ENCODE measurements around the gene NHERF1. TPM values are rescaled to one million over a fixed set of nuclear protein-coding genes. Genes with fewer than 3 reads are reported as not detected.

NHERF1 gene
- total and polyA plus RNA-seq, 2 donors from 2014 or later, result 71.3 to 448 TPM

DNA sequence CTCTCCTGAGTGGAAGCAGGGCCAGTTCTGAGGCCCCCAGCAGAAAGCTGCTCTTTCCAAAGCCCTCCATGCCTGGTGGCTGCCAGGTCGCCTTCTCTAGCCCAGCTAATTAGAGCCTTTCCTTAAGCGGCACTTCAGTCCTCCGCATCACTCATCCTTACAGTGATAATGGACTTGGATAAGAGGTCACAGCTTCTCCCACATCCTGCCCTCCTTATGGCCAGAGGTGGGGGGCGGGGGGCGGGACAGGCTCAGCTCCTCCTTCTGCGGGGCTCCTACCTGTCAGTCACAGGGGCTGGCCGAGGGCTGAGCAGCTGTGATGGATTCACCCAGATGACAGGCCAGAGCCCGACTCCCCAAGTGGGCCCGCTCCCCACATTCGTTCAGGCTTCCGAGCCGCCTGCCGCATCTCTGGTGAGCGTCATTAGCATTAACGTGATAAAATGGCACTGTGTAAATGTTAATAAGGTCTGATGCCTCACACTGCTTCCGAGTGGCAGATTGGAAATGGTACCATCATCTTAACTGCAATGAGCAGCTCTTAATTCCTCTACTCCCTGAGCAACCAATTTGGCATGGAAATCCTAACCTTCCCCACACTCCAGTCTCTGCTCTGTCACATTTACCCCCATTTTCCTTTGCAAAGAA is 70.0 kb downstream of the NHERF1 start:
- intact Hi-C loops (cut with DNase I), result no loop called here
- H3K4me1 ChIP-seq (ENCODE audit: control insufficient read depth in 2 of 3, insufficient read depth in 2 of 3, low read depth in 1 of 3, low read length in 3 of 3), result no peaks in the 10 kb centered on the region

More for the DNA sequence above, 70.0 kb downstream of the NHERF1 start:
- no peak overlapping the region for H3K4me3 ChIP-seq (ENCODE audit: low read length in 3 of 3)
- H3K9ac ChIP-seq (ENCODE audit: low read length in 3 of 3), result no peak overlapping the region
- DNase-seq, result no peak
- no peaks in the 10 kb centered on the region for H3K9me3 ChIP-seq (ENCODE audit: control insufficient read depth in 2 of 3, insufficient read depth in 1 of 3, low read length in 3 of 3)
- TF ChIP-seq CTCF (IDR thresholded peaks at IDR 0.05; ENCODE audit: borderline replicate concordance, extremely low read depth, insufficient read depth), result no peak
- no peaks in the 10 kb centered on the region for H3K36me3 ChIP-seq (ENCODE audit: control insufficient read depth in 2 of 3, insufficient read depth in 3 of 3, low read length in 3 of 3)
- FAIRE-seq, result no peak
- H3K27me3 ChIP-seq (ENCODE audit: control insufficient read depth, insufficient read depth, low read length), result no peaks in the 10 kb centered on the region
- H3K27ac ChIP-seq (ENCODE audit: low read depth in 2 of 2, low read length in 2 of 2), result no peak overlapping the region

Small RNA genes lying within 50 kb of the gene (microRNA-seq; reads per million reads assigned to microRNA genes)
- 10.1 reads per million, percentile 19 among the genes with 10 or more reads in this experiment for gene MIR3615

Other genes with a start within 250 kb of the NHERF1 start
- 0.91 TPM for gene CD300LB, start 217.2 kb upstream of the NHERF1 start, total RNA-seq
- gene CD300LB, start 217.2 kb upstream of the NHERF1 start, polyA plus RNA-seq (ENCODE audit: insufficient read depth, low read depth, low replicate concordance), result not detected
- gene CD300C, start 202.5 kb upstream of the NHERF1 start, total RNA-seq, result 4.2 TPM
- gene CD300C, start 202.5 kb upstream of the NHERF1 start, polyA plus RNA-seq (ENCODE audit: insufficient read depth, low read depth, low replicate concordance), result 0.34 TPM
- 2.0 TPM for gene CD300H, start 181.1 kb upstream of the NHERF1 start, total RNA-seq
- not detected for gene CD300H, start 181.1 kb upstream of the NHERF1 start, polyA plus RNA-seq (ENCODE audit: insufficient read depth, low read depth, low replicate concordance)
- gene CD300LD, start 156.3 kb upstream of the NHERF1 start, total RNA-seq, result not detected
- gene CD300LD, start 156.3 kb upstream of the NHERF1 start, polyA plus RNA-seq (ENCODE audit: insufficient read depth, low read depth, low replicate concordance), result not detected
- gene CD300E, start 124.9 kb upstream of the NHERF1 start, total RNA-seq, result 2.5 TPM
- gene CD300E, start 124.9 kb upstream of the NHERF1 start, polyA plus RNA-seq (ENCODE audit: insufficient read depth, low read depth, low replicate concordance), result 0.39 TPM
- gene CD300LF, start 35.7 kb upstream of the NHERF1 start, total RNA-seq, result 3.1 TPM
- gene CD300LF, start 35.7 kb upstream of the NHERF1 start, polyA plus RNA-seq (ENCODE audit: insufficient read depth, low read depth, low replicate concordance), result 0.49 TPM
- gene RAB37, start 11.4 kb upstream of the NHERF1 start, total RNA-seq, result 5.6 TPM
- 1.7 TPM for gene RAB37, start 11.4 kb upstream of the NHERF1 start, polyA plus RNA-seq (ENCODE audit: insufficient read depth, low read depth, low replicate concordance)
- 41.5 TPM for gene NAT9, start 27.7 kb downstream of the NHERF1 start, total RNA-seq
- gene NAT9, start 27.7 kb downstream of the NHERF1 start, polyA plus RNA-seq (ENCODE audit: insufficient read depth, low read depth, low replicate concordance), result 33.5 TPM
- gene GRIN2C, start 111.3 kb downstream of the NHERF1 start, total RNA-seq, result 0.31 TPM
- gene GRIN2C, start 111.3 kb downstream of the NHERF1 start, polyA plus RNA-seq (ENCODE audit: insufficient read depth, low read depth, low replicate concordance), result 0.15 TPM
- 9.0 TPM for gene FDXR, start 124.4 kb downstream of the NHERF1 start, total RNA-seq
- gene FDXR, start 124.4 kb downstream of the NHERF1 start, polyA plus RNA-seq (ENCODE audit: insufficient read depth, low read depth, low replicate concordance), result 15.2 TPM
- not detected for gene FADS6, start 145.0 kb downstream of the NHERF1 start, total RNA-seq
- gene FADS6, start 145.0 kb downstream of the NHERF1 start, polyA plus RNA-seq (ENCODE audit: insufficient read depth, low read depth, low replicate concordance), result not detected
- gene USH1G, start 174.6 kb downstream of the NHERF1 start, total RNA-seq, result 0.22 TPM
- 0.17 TPM for gene USH1G, start 174.6 kb downstream of the NHERF1 start, polyA plus RNA-seq (ENCODE audit: insufficient read depth, low read depth, low replicate concordance)
- gene OTOP2, start 175.6 kb downstream of the NHERF1 start, total RNA-seq, result not detected
- gene OTOP2, start 175.6 kb downstream of the NHERF1 start, polyA plus RNA-seq (ENCODE audit: insufficient read depth, low read depth, low replicate concordance), result not detected
- gene OTOP3, start 187.3 kb downstream of the NHERF1 start, total RNA-seq, result not detected
- gene OTOP3, start 187.3 kb downstream of the NHERF1 start, polyA plus RNA-seq (ENCODE audit: insufficient read depth, low read depth, low replicate concordance), result not detected
- gene HID1, start 224.1 kb downstream of the NHERF1 start, total RNA-seq, result 32.6 TPM
- gene HID1, start 224.1 kb downstream of the NHERF1 start, polyA plus RNA-seq (ENCODE audit: insufficient read depth, low read depth, low replicate concordance), result 13.6 TPM
- 29.3 TPM for gene CDR2L, start 239.0 kb downstream of the NHERF1 start, total RNA-seq
- 12.5 TPM for gene CDR2L, start 239.0 kb downstream of the NHERF1 start, polyA plus RNA-seq (ENCODE audit: insufficient read depth, low read depth, low replicate concordance)